ENCODE data around the gene FAM241A. TPM values are rescaled to one million over a fixed set of nuclear protein-coding genes. Genes with fewer than 3 reads are reported as not detected.

Gene FAM241A
- total and polyA plus RNA-seq, 9 of the 15 experiments (the other 6 are each of a cell fraction or from before 2014, with no cell fraction given), result 2.3 to 8.5 (median 5.3) TPM

DNA sequence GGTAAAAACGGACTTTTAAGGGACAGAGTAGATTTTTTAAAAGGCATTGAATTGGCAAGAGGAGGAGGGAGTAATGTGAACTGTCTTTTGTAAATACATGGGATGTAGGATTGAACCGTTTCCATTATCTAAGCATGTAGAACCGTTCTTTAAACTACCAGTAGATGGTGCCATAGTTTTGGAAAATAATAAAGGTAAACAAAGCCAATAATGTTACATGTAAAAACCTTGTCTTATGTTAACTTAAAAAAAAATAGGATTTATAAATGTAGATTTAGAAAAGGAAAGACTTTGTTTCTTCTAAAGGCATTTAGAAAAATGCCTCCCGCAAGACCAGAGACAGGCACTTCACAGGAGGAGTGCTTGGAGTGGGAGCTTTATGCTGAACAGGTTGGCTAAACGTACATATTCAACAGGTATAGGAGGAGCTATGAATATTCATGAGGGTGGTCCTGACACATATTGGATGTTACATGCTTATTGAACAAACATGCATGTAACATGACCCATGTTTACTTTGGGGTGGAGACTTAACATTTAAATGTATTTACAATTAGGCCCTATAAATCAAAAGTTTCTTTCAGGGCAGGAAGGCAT, 45.5 kb upstream of the FAM241A start (continued):
- TF ChIP-seq, protein P1, sequence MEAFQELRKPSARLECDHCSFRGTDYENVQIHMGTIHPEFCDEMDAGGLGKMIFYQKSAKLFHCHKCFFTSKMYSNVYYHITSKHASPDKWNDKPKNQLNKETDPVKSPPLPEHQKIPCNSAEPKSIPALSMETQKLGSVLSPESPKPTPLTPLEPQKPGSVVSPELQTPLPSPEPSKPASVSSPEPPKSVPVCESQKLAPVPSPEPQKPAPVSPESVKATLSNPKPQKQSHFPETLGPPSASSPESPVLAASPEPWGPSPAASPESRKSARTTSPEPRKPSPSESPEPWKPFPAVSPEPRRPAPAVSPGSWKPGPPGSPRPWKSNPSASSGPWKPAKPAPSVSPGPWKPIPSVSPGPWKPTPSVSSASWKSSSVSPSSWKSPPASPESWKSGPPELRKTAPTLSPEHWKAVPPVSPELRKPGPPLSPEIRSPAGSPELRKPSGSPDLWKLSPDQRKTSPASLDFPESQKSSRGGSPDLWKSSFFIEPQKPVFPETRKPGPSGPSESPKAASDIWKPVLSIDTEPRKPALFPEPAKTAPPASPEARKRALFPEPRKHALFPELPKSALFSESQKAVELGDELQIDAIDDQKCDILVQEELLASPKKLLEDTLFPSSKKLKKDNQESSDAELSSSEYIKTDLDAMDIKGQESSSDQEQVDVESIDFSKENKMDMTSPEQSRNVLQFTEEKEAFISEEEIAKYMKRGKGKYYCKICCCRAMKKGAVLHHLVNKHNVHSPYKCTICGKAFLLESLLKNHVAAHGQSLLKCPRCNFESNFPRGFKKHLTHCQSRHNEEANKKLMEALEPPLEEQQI (IDR thresholded peaks at IDR 0.05), result 0 out of 2 replicates have a peak, but pooled peaks have one; percentile 13
- TF ChIP-seq MCM2 (IDR thresholded peaks at IDR 0.05; ENCODE audit: low read depth) (no peak), FOXA1 (IDR thresholded peaks at IDR 0.05; ENCODE audit: borderline replicate concordance) (peak; percentile 81), NR2C1 (IDR thresholded peaks at IDR 0.05) (peak; percentile 24; the same call in 1 of the 2 replicates), NR2C1 (tag; IDR thresholded peaks at IDR 0.05) (no peak), RAD21 (CRISPR knock-in tag; conservative IDR thresholded peaks at IDR 0.05 in 1 of 2, IDR thresholded peaks at IDR 0.05 in 1 of 2) (peak; percentile 88 to 89), L3MBTL2 (IDR thresholded peaks at IDR 0.05) (peak; percentile 31; the same call in 1 of the 2 replicates), NONO (IDR thresholded peaks at IDR 0.05; ENCODE audit: low read depth in 2 of 2, low read length in 1 of 2) (no peak), POLR2H (tag; IDR thresholded peaks at IDR 0.05; ENCODE audit: low read depth) (0 out of 2 replicates have a peak, but pooled peaks have one; percentile 12), GATAD2B (IDR thresholded peaks at IDR 0.05; ENCODE audit: borderline replicate concordance) (0 out of 2 replicates have a peak, but pooled peaks have one; percentile 30), DEAF1 (CRISPR knock-in tag; IDR thresholded peaks at IDR 0.05) (peak; percentile 67), KDM4B (IDR thresholded peaks at IDR 0.05; ENCODE audit: borderline replicate concordance in 2 of 2, low read depth in 1 of 2) (peak in 1 of 2 experiments; percentile 54; a peak in 1 of 4 replicates)
- TF ChIP-seq, protein P2, sequence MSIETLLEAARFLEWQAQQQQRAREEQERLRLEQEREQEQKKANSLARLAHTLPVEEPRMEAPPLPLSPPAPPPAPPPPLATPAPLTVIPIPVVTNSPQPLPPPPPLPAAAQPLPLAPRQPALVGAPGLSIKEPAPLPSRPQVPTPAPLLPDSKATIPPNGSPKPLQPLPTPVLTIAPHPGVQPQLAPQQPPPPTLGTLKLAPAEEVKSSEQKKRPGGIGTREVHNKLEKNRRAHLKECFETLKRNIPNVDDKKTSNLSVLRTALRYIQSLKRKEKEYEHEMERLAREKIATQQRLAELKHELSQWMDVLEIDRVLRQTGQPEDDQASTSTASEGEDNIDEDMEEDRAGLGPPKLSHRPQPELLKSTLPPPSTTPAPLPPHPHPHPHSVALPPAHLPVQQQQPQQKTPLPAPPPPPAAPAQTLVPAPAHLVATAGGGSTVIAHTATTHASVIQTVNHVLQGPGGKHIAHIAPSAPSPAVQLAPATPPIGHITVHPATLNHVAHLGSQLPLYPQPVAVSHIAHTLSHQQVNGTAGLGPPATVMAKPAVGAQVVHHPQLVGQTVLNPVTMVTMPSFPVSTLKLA (conservative IDR thresholded peaks at IDR 0.05), result peak; percentile 34 to 37; a peak in 3 of 4 replicates

Measured in K562 (cell line).